KOPT-K1 (cell line): ENCODE measurements around the gene SUFU.

ENCODE experiments used
- H3K27ac ChIP-seq: fragments of 200-600 bp; sonication (generic); 2 replicates; pipeline ENCODE4 v1.5.1; 2016; ENCODE audit warnings: antibody characterized with exemption, mild to moderate bottlenecking, low read depth, low read length; ENCODE audit not compliant: poor library complexity, severe bottlenecking
- H3K36me3 ChIP-seq: fragments of 200-600 bp; sonication (generic); 2 replicates; pipeline ENCODE4 v1.5.1; 2017; ENCODE audit warnings: antibody characterized with exemption, mild to moderate bottlenecking, low read length, moderate library complexity; ENCODE audit not compliant: insufficient read depth
- H3K9me3 ChIP-seq: fragments of 200-600 bp; sonication (generic); 2 replicates; pipeline ENCODE4 v1.5.1; 2017; ENCODE audit warnings: antibody characterized with exemption, low read length, mild to moderate bottlenecking; ENCODE audit not compliant: insufficient read depth, poor library complexity, severe bottlenecking

SUFU gene

GRCh38 chr10:102581401-102581800 is 77.6 kb downstream of the SUFU start:
- no peak overlapping the region for H3K27ac ChIP-seq

GRCh38 chr10:102581981-102582580 is 78.3 kb downstream of the SUFU start:
- no peaks in the 10 kb centered on the region for H3K9me3 ChIP-seq
- H3K36me3 ChIP-seq, result no peaks in the 10 kb centered on the region
- no peak overlapping the region for H3K27ac ChIP-seq

More at GRCh38 chr10:102581401-102581800, 77.6 kb downstream of the SUFU start:
- no peaks in the 10 kb centered on the region for H3K9me3 ChIP-seq
- no peaks in the 10 kb centered on the region for H3K36me3 ChIP-seq

- Histone ChIP-seq H3K9me3 (no peaks in the 10 kb centered on the region), H3K36me3 (no peaks in the 10 kb centered on the region), H3K27ac (no peak overlapping the region)
Observed at GRCh38 chr10:102583435-102584417, 80.0 kb downstream of the SUFU start.

GRCh38 chr10:102585026-102585425 is 81.3 kb downstream of the SUFU start:
- H3K36me3 ChIP-seq, result no peaks in the 10 kb centered on the region
- no peaks in the 10 kb centered on the region for H3K9me3 ChIP-seq
- H3K27ac ChIP-seq, result no peak overlapping the region

- no peaks in the 10 kb centered on the region for H3K36me3 ChIP-seq
- H3K9me3 ChIP-seq, result no peaks in the 10 kb centered on the region
- H3K27ac ChIP-seq, result no peak overlapping the region
Observed at GRCh38 chr10:102586858-102587257, 83.1 kb downstream of the SUFU start.

GRCh38 chr10:102588875-102589274 is 85.1 kb downstream of the SUFU start:
- H3K9me3 ChIP-seq, result no peaks in the 10 kb centered on the region
- H3K36me3 ChIP-seq, result no peaks in the 10 kb centered on the region
- H3K27ac ChIP-seq, result no peak overlapping the region

GRCh38 chr10:102593074-102593803 is 89.5 kb downstream of the SUFU start:
- Histone ChIP-seq H3K27ac (no peak overlapping the region), H3K36me3 (peaks cover 16% of the 10 kb centered on the region; the same call in 1 of the 2 replicates), H3K9me3 (no peaks in the 10 kb centered on the region)

GRCh38 chr10:102593804-102594079 is 90.0 kb downstream of the SUFU start:
- H3K27ac ChIP-seq, result no peak overlapping the region
- H3K9me3 ChIP-seq, result no peaks in the 10 kb centered on the region
- H3K36me3 ChIP-seq, result peaks cover 18% of the 10 kb centered on the region; the same call in 1 of the 2 replicates

- Histone ChIP-seq H3K36me3 (peaks cover 34% of the 10 kb centered on the region), H3K27ac (no peak overlapping the region), H3K9me3 (no peaks in the 10 kb centered on the region)
Observed at GRCh38 chr10:102595293-102595692, 91.5 kb downstream of the SUFU start.

GRCh38 chr10:102595897-102596296 is 92.1 kb downstream of the SUFU start:
- no peak overlapping the region for H3K27ac ChIP-seq
- H3K9me3 ChIP-seq, result no peaks in the 10 kb centered on the region
- H3K36me3 ChIP-seq, result peaks cover 37% of the 10 kb centered on the region

- Histone ChIP-seq H3K9me3 (no peaks in the 10 kb centered on the region), H3K36me3 (peaks cover 39% of the 10 kb centered on the region), H3K27ac (no peak overlapping the region)
Observed at GRCh38 chr10:102596506-102596971, 92.8 kb downstream of the SUFU start.

GRCh38 chr10:102597131-102597991 is 93.6 kb downstream of the SUFU start:
- H3K27ac ChIP-seq, result no peak overlapping the region
- H3K36me3 ChIP-seq, result peaks cover 46% of the 10 kb centered on the region
- H3K9me3 ChIP-seq, result no peaks in the 10 kb centered on the region

- Histone ChIP-seq H3K36me3 (peaks cover 53% of the 10 kb centered on the region), H3K27ac (no peak overlapping the region), H3K9me3 (no peaks in the 10 kb centered on the region)
Observed at GRCh38 chr10:102598243-102598642, 94.5 kb downstream of the SUFU start.

- Histone ChIP-seq H3K9me3 (no peaks in the 10 kb centered on the region), H3K36me3 (peaks cover 67% of the 10 kb centered on the region), H3K27ac (no peak overlapping the region)
Observed at GRCh38 chr10:102599565-102600327, 96.0 kb downstream of the SUFU start.
